ENCODE measurements around the gene TCP11L2.
"Not testable (repeated sequence)": the region's sequence is repeated elsewhere in the genome, so short reads cannot be mapped to it uniquely, and the experiment has no call there.

TCP11L2 gene

DNA sequence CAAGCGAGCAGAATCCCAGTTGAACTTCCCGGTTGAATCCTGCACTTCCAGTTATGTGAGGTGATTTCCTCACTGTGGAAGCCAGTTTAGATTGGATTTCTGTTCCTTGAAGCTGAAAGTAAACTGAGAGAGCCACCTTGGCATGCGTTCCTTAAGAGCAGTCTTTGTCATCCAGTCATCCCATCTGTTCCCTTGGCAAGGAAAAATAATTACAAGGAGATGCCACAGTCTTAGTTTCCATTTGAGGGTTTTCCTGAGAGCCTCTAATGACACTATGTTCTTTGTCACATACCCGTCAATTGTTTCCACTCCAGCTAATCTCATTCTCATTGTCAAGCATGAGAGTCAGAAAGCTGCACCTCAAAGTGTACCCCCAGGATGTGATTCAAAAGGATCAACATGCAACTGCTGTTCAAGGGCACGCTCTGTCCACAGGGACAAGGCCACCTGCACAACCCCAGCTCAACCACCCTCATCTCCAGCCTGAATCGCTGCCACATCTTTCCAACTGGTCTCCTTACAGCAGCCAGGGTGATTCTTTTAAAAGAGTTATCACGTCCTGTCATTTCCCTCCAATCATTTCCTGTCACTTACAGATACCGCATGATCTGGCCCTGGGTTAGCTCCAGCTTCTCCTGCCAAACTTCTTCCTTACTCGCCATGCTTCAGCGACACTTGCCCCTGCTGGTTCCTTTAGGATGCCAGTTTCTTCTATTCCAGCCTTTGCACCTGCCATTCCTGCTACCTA is 18.0 kb upstream of the TCP11L2 start:
- no peak for DNase-seq (ENCODE audit: low read depth, low spot score)

- no peak for DNase-seq (ENCODE audit: low read depth, low spot score)
Measured at GRCh38 chr12:106285982-106286381, 16.6 kb upstream of the TCP11L2 start.

DNA sequence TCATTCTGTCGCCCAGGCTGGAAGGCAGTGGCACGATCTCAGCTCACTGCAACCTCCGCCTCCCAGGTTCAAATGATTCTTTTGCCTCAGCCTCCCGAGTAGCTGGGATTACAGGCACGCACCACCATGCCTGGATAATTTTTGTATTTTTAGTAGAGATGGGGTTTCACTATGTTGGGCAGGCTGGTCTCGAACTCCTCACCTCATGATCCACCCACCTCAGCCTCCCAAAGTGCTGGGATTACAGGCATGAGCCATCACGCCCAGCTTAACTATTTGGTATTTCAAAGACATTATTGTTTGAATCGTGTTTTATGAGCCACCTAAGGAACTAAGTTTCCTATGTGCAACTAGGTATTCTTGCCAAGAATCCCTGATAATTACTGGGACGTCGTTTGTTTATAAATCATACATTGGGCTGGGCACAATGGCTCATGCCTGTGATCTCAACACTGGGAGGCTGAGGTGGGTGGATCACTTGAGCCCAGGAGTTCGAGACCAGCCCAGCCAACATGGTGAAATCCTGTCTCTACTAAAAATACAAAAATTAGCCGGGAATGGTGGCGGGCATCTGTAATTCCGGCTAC is 15.9 kb upstream of the TCP11L2 start:
- DNase-seq (ENCODE audit: low read depth, low spot score), result not testable (repeated sequence)

DNA sequence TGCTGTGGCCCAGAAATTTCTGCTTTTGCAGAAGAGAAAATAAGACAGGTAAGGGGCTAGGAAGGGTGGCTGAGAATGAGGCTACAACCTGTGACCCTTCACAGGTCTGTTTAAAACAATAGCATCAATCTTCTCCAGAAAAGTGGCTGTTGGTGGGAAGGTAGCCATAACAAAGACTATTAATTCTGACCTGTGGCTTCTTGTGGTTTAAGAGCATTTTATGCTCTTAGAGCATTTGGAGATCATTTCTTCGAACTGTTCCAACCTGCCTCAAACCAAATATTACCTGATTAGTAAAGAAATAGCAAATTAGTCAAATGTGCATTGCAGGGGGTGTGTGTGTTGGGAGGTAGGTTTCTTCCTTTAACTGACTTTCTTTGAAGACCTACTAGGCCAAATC is 15.2 kb upstream of the TCP11L2 start:
- no peak for DNase-seq (ENCODE audit: low read depth, low spot score)

- DNase-seq (ENCODE audit: low read depth, low spot score), result no peak
Measured at GRCh38 chr12:106288101-106288493, 14.4 kb upstream of the TCP11L2 start.

GRCh38 chr12:106288494-106289195 is 13.9 kb upstream of the TCP11L2 start:
- no peak for DNase-seq (ENCODE audit: low read depth, low spot score)

DNA sequence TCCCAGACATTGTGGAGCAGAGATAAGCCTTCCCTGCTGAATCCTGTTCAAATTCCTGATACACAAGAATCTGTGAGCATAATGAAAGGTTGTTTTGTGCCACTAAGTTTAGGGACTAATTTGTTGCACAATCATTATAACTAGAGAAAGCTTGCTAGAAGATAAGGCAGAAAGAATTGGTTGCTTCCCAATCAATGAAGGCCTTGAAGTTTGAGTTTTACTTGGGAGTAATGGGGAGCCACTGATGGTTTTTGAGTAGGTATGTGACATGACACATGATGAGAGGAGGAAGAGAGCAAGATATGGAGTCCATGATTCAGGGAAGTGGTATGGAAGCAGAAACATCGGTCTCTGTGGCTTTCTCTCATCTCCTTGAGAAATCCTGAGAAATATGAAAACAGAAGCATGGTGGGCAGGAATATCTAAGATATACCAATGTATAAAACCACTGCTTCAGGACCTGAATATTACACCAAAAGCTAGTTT is 13.3 kb upstream of the TCP11L2 start:
- DNase-seq (ENCODE audit: low read depth, low spot score), result no peak

DNA sequence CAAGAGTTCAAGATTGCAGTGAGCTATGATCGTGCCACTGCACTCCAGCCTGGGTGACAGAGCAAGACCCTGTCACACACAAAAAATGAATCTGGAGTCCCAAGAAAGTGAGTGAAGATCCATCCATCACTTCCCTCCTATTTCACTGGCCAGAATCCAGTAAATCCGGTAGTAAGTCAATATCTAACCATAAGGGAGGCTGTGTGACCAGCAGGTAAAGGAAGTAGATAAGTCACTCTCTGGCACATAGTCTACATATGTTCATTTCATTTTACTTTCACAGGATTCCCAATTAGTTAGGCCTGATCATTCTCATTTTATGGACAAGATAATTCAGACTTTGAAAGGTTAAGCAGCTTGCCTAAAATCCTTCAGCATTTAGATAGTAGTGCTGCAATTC is 11.9 kb upstream of the TCP11L2 start:
- DNase-seq (ENCODE audit: low read depth, low spot score), result no peak

DNA sequence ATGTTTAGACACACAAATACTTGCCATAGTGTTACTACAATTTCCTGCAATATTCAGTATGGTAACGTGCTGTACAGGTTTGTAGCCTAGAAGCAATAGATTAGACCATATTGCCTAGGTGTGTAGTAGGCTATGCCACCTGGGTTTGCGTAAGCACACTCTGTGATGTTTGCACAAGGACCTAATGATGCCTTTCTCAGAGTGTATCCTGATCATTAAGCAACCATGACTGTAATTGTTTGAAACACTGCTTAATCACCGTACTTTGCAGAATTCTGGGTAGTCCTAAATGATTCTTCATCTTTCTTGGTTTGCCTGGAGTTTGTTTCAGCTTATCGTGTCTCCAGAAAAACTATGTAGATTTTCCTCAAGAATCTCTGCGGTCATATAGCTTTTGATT is 11.2 kb upstream of the TCP11L2 start:
- DNase-seq (ENCODE audit: low read depth, low spot score), result no peak

GRCh38 chr12:106292339-106292738 is 10.2 kb upstream of the TCP11L2 start:
- no peak for DNase-seq (ENCODE audit: low read depth, low spot score)

GRCh38 chr12:106296179-106296877 is 6.2 kb upstream of the TCP11L2 start:
- no peak for DNase-seq (ENCODE audit: low read depth, low spot score)

DNA sequence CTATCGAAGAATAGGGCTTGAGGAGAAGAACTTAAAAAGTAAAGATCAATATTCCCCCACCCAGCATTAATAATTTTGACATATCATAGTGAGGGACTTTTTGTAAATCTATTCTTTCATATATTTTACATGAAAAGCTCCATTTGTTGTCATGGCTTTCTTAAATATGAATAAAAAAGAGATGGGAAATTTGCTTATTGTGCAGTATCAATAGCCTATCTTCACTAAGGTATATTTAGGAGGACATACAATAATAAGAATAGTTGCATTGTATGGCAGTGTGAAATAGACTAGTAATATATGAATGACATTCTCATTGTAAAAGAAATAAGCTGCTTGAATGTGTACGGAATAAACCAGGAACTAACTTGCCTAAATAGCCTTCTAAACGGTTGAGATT is 5.5 kb upstream of the TCP11L2 start:
- DNase-seq (ENCODE audit: low read depth, low spot score), result no peak

- DNase-seq (ENCODE audit: low read depth, low spot score), result no peak
Measured at GRCh38 chr12:106297681-106298080, 4.9 kb upstream of the TCP11L2 start.

GRCh38 chr12:106299202-106299774 is 3.2 kb upstream of the TCP11L2 start:
- no peak for DNase-seq (ENCODE audit: low read depth, low spot score)

GRCh38 chr12:106300761-106301160 is 1.8 kb upstream of the TCP11L2 start:
- DNase-seq (ENCODE audit: low read depth, low spot score), result no peak

DNA sequence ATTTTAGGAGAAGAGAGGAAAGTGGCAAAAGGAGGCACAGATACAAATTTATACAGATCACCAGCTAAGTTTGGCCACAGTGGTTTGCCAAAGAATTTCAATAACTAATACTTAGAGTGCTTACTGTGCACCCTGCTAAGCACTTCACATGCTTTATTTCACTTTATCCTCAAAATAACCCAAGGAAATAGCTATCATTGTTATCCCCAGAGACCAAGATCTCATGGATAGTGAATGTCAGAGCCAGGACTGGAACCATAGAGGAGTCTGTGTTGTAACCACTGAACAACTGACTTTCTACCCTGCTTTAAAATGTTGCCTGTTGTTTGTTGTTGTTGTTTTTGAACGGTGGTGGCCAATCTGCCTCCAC is 1.3 kb upstream of the TCP11L2 start:
- DNase-seq (ENCODE audit: low read depth, low spot score), result no peak

GRCh38 chr12:106301611-106302321 is 767 bp upstream of the TCP11L2 start:
- DNase-seq (ENCODE audit: low read depth, low spot score), result no peak

DNA sequence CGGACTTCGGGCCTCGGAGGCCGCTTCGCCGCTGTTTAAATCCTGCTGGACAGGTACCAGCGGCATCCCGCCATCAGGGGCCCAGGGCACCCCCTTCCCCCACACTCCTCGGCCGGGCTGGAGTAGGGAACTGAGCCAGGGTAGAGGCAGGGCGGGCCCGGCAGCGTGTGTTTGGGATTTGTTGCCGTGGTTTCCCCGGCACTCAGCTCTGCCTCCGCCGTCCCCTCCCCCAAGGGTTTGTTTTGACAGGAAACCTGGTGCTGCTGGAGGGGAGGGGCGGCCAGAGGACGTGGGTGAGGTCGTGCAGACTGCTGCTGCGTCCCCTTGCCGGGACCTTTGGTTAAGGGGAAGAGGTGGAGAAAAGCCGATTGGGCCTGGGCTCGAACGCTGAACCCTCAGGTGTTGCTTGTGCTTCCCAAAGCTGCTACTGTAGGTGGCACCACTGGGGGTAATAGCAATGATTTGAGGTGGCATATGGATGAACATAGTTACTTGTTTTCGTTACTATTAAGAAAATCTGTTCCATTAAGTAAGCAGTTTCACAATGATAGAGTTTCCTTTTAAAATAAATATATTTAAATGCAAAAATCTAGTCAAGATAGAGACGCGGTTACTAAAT is 778 bp downstream of the TCP11L2 start:
- no peak for DNase-seq (ENCODE audit: low read depth, low spot score)

- no peak for DNase-seq (ENCODE audit: low read depth, low spot score)
Measured at GRCh38 chr12:106304001-106304421, 1.5 kb downstream of the TCP11L2 start.

GRCh38 chr12:106304797-106305196 is 2.3 kb downstream of the TCP11L2 start:
- no peak for DNase-seq (ENCODE audit: low read depth, low spot score)

DNA sequence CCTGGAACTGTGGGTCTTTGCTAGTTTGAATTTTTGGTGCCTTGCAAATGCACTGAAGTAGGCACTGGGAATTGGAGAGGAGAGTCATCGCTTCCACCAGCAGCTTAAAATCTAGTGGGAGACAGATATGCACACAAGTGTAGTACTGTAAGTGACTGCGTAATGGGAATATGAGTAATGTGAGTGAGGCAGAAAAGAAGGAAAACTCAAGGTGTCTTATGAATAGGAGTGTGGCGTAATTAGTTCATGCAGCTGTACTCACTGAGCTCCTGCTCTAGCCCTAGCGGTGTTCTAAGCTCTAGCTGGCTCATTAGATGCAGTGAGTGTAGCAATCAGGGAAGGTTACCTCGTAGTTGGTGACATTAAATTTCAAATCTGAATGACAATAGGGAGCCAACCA is 2.8 kb downstream of the TCP11L2 start:
- DNase-seq (ENCODE audit: low read depth, low spot score), result no peak

All from smooth muscle cell of the brain vasculature (primary cell).